ENCODE results near the gene TMPRSS11D. TPM values are rescaled to one million over a fixed set of nuclear protein-coding genes. Genes with fewer than 3 reads are reported as not detected.

The TMPRSS11D gene
- polyA plus RNA-seq, 5 donors = 0.06 to 0.36 (median 0.18) TPM

Other genes with a start within 250 kb of the TMPRSS11D start
- gene UBA6, start 182.8 kb downstream of the TMPRSS11D start, polyA plus RNA-seq (ENCODE audit: insufficient read depth in 1 of 5, insufficient read length in 5 of 5, low replicate concordance in 1 of 5) = 10 to 100 TPM; 39.4 to 84.9 (median 73.0) TPM
- under 1 TPM; 0.57 to 0.91 (median 0.76) TPM for gene GNRHR, start 129.6 kb downstream of the TMPRSS11D start, polyA plus RNA-seq (ENCODE audit: insufficient read depth in 1 of 5, insufficient read length in 5 of 5, low replicate concordance in 1 of 5)
- under 1 TPM; 0.04 to 0.09 (median 0.05) TPM for gene TMPRSS11A, start 79.5 kb upstream of the TMPRSS11D start, polyA plus RNA-seq (ENCODE audit: insufficient read depth in 1 of 5, insufficient read length in 5 of 5, low replicate concordance in 1 of 5)
- under 1 TPM in 2 of 5 donors, not detected in 3; 0.05 to 0.08 TPM for gene TMPRSS11F, start 245.9 kb upstream of the TMPRSS11D start, polyA plus RNA-seq (ENCODE audit: insufficient read depth in 1 of 5, insufficient read length in 5 of 5, low replicate concordance in 1 of 5)